HG02870 (cell line): ENCODE data around the gene BCAN.

ENCODE experiments used
- ATAC-seq: cut with Tn5 transposase; IDR thresholded peaks from one replicate; pipeline ENCODE4 v1.9.1; 2021; ENCODE audit warnings: mild to moderate bottlenecking, moderate library complexity; ENCODE audit not compliant: unreplicated experiment

BCAN gene

GRCh38 chr1:156643049-156643777 lies 1.3 kb downstream of the BCAN start:
- ATAC-seq, result no peak

GRCh38 chr1:156643778-156644092 lies 1.8 kb downstream of the BCAN start:
- ATAC-seq, result no peak

GRCh38 chr1:156644146-156644545 lies 2.2 kb downstream of the BCAN start:
- ATAC-seq, result no peak

- ATAC-seq, result no peak
These were observed 2.7 kb downstream of the BCAN start for GRCh38 chr1:156644640-156645039.

- no peak for ATAC-seq
These were observed 3.1 kb downstream of the BCAN start for GRCh38 chr1:156645056-156645455.

GRCh38 chr1:156645666-156646065 lies 3.7 kb downstream of the BCAN start:
- ATAC-seq, result no peak

GRCh38 chr1:156646738-156647211 lies 4.9 kb downstream of the BCAN start:
- no peak for ATAC-seq

- no peak for ATAC-seq
These were observed 5.4 kb downstream of the BCAN start for GRCh38 chr1:156647351-156647750.

- no peak for ATAC-seq
These were observed 6.6 kb downstream of the BCAN start for GRCh38 chr1:156648496-156648895.

GRCh38 chr1:156648951-156649350 lies 7.0 kb downstream of the BCAN start:
- ATAC-seq, result no peak

GRCh38 chr1:156652131-156652991 lies 10.4 kb downstream of the BCAN start:
- no peak for ATAC-seq

GRCh38 chr1:156652992-156653355 lies 11.1 kb downstream of the BCAN start:
- no peak for ATAC-seq

GRCh38 chr1:156654700-156655099 lies 12.8 kb downstream of the BCAN start:
- ATAC-seq, result no peak

GRCh38 chr1:156655151-156655903 lies 13.4 kb downstream of the BCAN start:
- no peak for ATAC-seq

GRCh38 chr1:156655904-156656516 lies 14.1 kb downstream of the BCAN start:
- no peak for ATAC-seq

- ATAC-seq, result no peak
These were observed 15.2 kb downstream of the BCAN start for GRCh38 chr1:156656806-156657740.

- no peak for ATAC-seq
These were observed 15.9 kb downstream of the BCAN start for GRCh38 chr1:156657741-156658319.

- ATAC-seq, result no peak
These were observed 16.6 kb downstream of the BCAN start for GRCh38 chr1:156658496-156658895.

- no peak for ATAC-seq
These were observed 17.1 kb downstream of the BCAN start for GRCh38 chr1:156658945-156659574.
